Left lung (tissue), 10 donors: ENCODE data around the gene WDR72. TPM values are rescaled to one million over a fixed set of nuclear protein-coding genes. Genes with fewer than 3 reads are reported as not detected.
"Not testable (repeated sequence)": the region's sequence is repeated elsewhere in the genome, so short reads cannot be mapped to it uniquely, and the experiment has no call there.

Source experiments
- ATAC-seq: fragments of 200-7000 bp; cut with Tn5 transposase; one replicate; pipeline ENCODE4 v1.9.1; 2020; ENCODE audit warnings: moderate library complexity
- DNase-seq, 4 donors: peaks; one replicate each; pipeline ENCODE4 v3.0.0-alpha.2; 2013 to 2020
- H3K27ac ChIP-seq, 2 donors: fragments of 200-600 bp; sonication (generic) in 1 of 2; one replicate each; pipeline versions ENCODE4 v1.5.0 to v1.8.0; 2020 to 2021
- H3K27me3 ChIP-seq, 2 donors: fragments of 200-600 bp; sonication (generic) in 1 of 2; one replicate each; pipeline versions ENCODE4 v1.5.0 to v1.8.0; 2020 to 2021
- H3K36me3 ChIP-seq, 2 donors: fragments of 200-600 bp; sonication (generic) in 1 of 2; one replicate each; pipeline versions ENCODE4 v1.5.0 to v1.8.0; 2020 to 2021
- H3K4me1 ChIP-seq, 2 donors: fragments of 200-600 bp; one replicate each; pipeline ENCODE4 v1.8.0; 2021
- H3K4me3 ChIP-seq, 2 donors: fragments of 200-600 bp; sonication (generic) in 1 of 2; one replicate each; pipeline versions ENCODE4 v1.5.0 to v1.8.0; 2020 to 2021; ENCODE audit warnings: mild to moderate bottlenecking in 1 of 2
- H3K9me3 ChIP-seq, 2 donors: fragments of 200-600 bp; sonication (generic) in 1 of 2; one replicate each; pipeline versions ENCODE4 v1.5.0 to v1.8.0; 2020 to 2021
- intact Hi-C, 2 donors: fragments of 100-400 bp; cut with DNase I; formaldehyde crosslinking; loops; one replicate each; pipeline versions ENCODE4 v1.11.2 to v1.14.2; 2022
- polyA plus RNA-seq, 6 donors: library from polyadenylated mRNA; unstranded; fragments of 120-200 nt; gene quantifications; one replicate each; pipeline ENCODE4 v1.2.1, GENCODE V29; 2013; ENCODE audit not compliant: insufficient read length in 6 of 6
- total RNA-seq, 2 donors: library from RNA; stranded (reverse); fragmentation: NEBNext Ultra II Directional; extraction: Animal tissue kit (Norgen Biotek cat#: 25700); gene quantifications; one replicate each; pipeline ENCODE4 v1.2.1, GENCODE V29; 2021
- TF ChIP-seq, protein P1 (sequence below), 2 donors: fragments of 200-600 bp; sonication (generic) in 1 of 2; IDR thresholded peaks; one replicate each; pipeline versions ENCODE4 v1.5.0 to v1.8.0; 2021; ENCODE audit warnings: antibody characterized with exemption in 2 of 2
- donor health status: DM: no; HTN: yes; CAD: no.
- donor health status: DM: no; HTN: no; CAD: no.

WDR72 gene
- total and polyA plus RNA-seq, 8 donors, result 0.73 to 6.5 (median 3.0) TPM

- DNase-seq (no peak), ATAC-seq (no peak)
- H3K4me3 ChIP-seq, result no peak overlapping the region
- no peaks in the 10 kb centered on the region for H3K36me3 ChIP-seq
- no peaks in the 10 kb centered on the region for H3K9me3 ChIP-seq
- TF ChIP-seq, protein P1, sequence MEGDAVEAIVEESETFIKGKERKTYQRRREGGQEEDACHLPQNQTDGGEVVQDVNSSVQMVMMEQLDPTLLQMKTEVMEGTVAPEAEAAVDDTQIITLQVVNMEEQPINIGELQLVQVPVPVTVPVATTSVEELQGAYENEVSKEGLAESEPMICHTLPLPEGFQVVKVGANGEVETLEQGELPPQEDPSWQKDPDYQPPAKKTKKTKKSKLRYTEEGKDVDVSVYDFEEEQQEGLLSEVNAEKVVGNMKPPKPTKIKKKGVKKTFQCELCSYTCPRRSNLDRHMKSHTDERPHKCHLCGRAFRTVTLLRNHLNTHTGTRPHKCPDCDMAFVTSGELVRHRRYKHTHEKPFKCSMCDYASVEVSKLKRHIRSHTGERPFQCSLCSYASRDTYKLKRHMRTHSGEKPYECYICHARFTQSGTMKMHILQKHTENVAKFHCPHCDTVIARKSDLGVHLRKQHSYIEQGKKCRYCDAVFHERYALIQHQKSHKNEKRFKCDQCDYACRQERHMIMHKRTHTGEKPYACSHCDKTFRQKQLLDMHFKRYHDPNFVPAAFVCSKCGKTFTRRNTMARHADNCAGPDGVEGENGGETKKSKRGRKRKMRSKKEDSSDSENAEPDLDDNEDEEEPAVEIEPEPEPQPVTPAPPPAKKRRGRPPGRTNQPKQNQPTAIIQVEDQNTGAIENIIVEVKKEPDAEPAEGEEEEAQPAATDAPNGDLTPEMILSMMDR (IDR thresholded peaks at IDR 0.05), result no peak
- H3K27ac ChIP-seq, result no peak overlapping the region
- H3K27me3 ChIP-seq, result no peaks in the 10 kb centered on the region
- H3K4me1 ChIP-seq, result no peaks in the 10 kb centered on the region
- intact Hi-C loops, result no loop called here
These were observed 30.4 kb upstream of the WDR72 start for GRCh38 chr15:53789654-53790375.

DNA sequence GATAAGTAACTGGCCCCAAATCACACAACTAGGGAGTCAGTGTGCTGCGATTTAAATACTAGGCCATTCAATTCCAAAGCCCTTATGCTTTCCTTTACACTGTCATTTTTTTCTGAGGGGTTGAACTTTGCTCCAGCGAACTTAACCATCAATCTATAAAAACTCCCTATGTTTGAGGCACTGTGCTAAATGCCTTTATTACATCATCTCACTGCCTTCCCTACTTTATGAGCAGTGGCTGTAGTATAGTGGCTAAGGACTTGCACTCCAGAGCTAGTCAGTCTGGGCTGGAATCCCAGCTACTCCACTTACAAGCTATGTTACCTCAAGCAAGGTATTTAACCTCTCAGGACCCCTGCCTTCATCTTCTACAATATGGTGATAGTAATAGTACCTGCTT lies 26.9 kb upstream of the WDR72 start:
- ATAC-seq (peak; percentile 47), DNase-seq (no peak)
- no peaks in the 10 kb centered on the region for H3K36me3 ChIP-seq
- no peaks in the 10 kb centered on the region for H3K4me1 ChIP-seq
- no peak overlapping the region for H3K27ac ChIP-seq
- TF ChIP-seq, protein P1 (IDR thresholded peaks at IDR 0.05), result no peak
- H3K4me3 ChIP-seq, result no peak overlapping the region
- intact Hi-C loops, result no loop called here
- H3K27me3 ChIP-seq, result no peaks in the 10 kb centered on the region
- peaks cover 0 to 5% of the 10 kb centered on the region in 2 donors for H3K9me3 ChIP-seq

GRCh38 chr15:53785241-53785640 lies 25.8 kb upstream of the WDR72 start:
- H3K36me3 ChIP-seq, H3K27me3 ChIP-seq, H3K4me3 ChIP-seq, DNase-seq, ATAC-seq, intact Hi-C loops, H3K4me1 ChIP-seq, H3K27ac ChIP-seq: not testable (repeated sequence)
- peaks cover 0 to 10% of the 10 kb centered on the region in 2 donors for H3K9me3 ChIP-seq

DNA sequence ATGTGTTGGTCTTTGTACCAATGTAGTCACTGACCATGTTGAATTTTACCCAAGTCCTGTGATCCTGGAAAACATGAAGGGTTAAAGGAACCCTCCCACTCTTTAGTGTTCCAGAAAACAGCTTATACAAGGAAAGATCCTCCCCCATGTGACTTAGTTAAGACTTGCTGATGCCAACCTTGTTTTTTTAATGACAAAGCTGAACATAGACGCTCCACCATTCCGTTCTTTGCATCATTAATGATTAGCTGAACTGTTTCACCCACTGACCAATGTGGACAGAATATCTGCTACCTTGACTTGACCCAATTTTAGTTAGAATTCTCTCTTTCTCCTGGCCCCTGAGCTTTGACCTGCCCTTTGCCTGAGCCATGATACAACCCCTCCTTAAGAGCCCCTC lies 3.5 kb upstream of the WDR72 start:
- H3K4me1 ChIP-seq, result no peaks in the 10 kb centered on the region
- H3K27me3 ChIP-seq, result peaks cover 8 to 35% of the 10 kb centered on the region in 2 donors
- H3K36me3 ChIP-seq, result no peaks in the 10 kb centered on the region
- DNase-seq (no peak), ATAC-seq (no peak)
- no peak overlapping the region for H3K4me3 ChIP-seq
- intact Hi-C loops, result no loop called here
- no peaks in the 10 kb centered on the region for H3K9me3 ChIP-seq
- no peak overlapping the region for H3K27ac ChIP-seq
- TF ChIP-seq, protein P1 (IDR thresholded peaks at IDR 0.05), result no peak

- no peaks in the 10 kb centered on the region for H3K4me1 ChIP-seq
- H3K4me3 ChIP-seq, result no peak overlapping the region
- intact Hi-C loops, result no loop called here
- H3K36me3 ChIP-seq, result no peaks in the 10 kb centered on the region
- no peak overlapping the region for H3K27ac ChIP-seq
- peaks cover 8 to 44% of the 10 kb centered on the region in 2 donors for H3K27me3 ChIP-seq
- ATAC-seq (peak; percentile 65), DNase-seq (peak in 1 of 4 donors; percentile 37)
- TF ChIP-seq, protein P1 (IDR thresholded peaks at IDR 0.05), result no peak
- H3K9me3 ChIP-seq, result no peaks in the 10 kb centered on the region
These were observed 1.1 kb downstream of the WDR72 start for GRCh38 chr15:53758412-53758811.

DNA sequence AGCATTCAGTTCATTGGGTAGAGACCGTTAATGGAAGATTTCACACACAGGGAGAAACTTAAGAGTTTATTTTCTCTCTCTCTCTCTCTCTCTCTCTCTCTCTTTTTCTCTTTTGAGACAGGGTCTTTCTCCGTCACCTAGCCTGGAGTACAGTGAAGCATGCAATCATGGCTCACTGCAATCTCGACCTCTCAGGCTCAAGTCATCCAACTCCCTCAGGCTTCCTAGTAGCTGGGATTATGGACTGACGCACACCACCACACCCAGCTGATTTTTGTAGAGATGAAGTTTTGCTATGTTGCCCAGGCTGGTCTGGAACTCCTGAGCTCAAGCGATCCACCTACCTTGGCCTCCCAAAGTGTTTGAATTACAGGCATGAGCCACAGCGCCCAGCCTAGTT lies 1.6 kb downstream of the WDR72 start:
- ATAC-seq (no peak), DNase-seq (no peak)
- Histone ChIP-seq H3K4me3 (no peak overlapping the region), H3K4me1 (no peaks in the 10 kb centered on the region), H3K36me3 (no peaks in the 10 kb centered on the region), H3K9me3 (no peaks in the 10 kb centered on the region), H3K27me3 (peaks cover 8 to 44% of the 10 kb centered on the region in 2 donors), H3K27ac (no peak overlapping the region)
- intact Hi-C loops, result no loop called here
- TF ChIP-seq, protein P1 (IDR thresholded peaks at IDR 0.05), result no peak
